H9 (cell line): ENCODE results near the gene SNED1. TPM values are rescaled to one million over a fixed set of nuclear protein-coding genes. Genes with fewer than 3 reads are reported as not detected.

ENCODE experiments used
- DNase-seq: peaks from one replicate; pipeline ENCODE4 v3.0.0-alpha.2; 2017
- H2AFZ ChIP-seq: one replicate; pipeline ENCODE4 v1.6.1; 2013; ENCODE audit warnings: mild to moderate bottlenecking, low read length, control low read depth, moderate library complexity
- H2AK5ac ChIP-seq: 2 replicates; pipeline ENCODE4 v1.6.1; 2013; ENCODE audit warnings: low read length, control low read depth, mixed read lengths; ENCODE audit not compliant: insufficient read length
- H2BK120ac ChIP-seq: one replicate; pipeline ENCODE4 v1.6.1; 2013; ENCODE audit warnings: low read depth, mild to moderate bottlenecking, low read length, control low read depth, inconsistent platforms; ENCODE audit not compliant: poor library complexity, severe bottlenecking
- H2BK12ac ChIP-seq: 2 replicates; pipeline ENCODE4 v1.6.1; 2013; ENCODE audit warnings: low read length, control low read depth, mixed read lengths, low read depth; ENCODE audit not compliant: insufficient read length
- H2BK15ac ChIP-seq: 2 replicates; pipeline ENCODE4 v1.6.1; 2013; ENCODE audit warnings: low read depth, low read length, control low read depth
- H2BK20ac ChIP-seq: one replicate; pipeline ENCODE4 v1.6.1; 2013; ENCODE audit warnings: low read depth, mild to moderate bottlenecking, low read length, control low read depth, inconsistent platforms; ENCODE audit not compliant: poor library complexity, severe bottlenecking
- H2BK5ac ChIP-seq: 2 replicates; pipeline ENCODE4 v1.6.1; 2013; ENCODE audit warnings: low read length, control low read depth, mixed read lengths; ENCODE audit not compliant: insufficient read length
- H3K14ac ChIP-seq: 2 replicates; pipeline ENCODE4 v1.6.1; 2013; ENCODE audit warnings: low read length, control low read depth; ENCODE audit not compliant: insufficient read depth
- H3K18ac ChIP-seq: 2 replicates; pipeline ENCODE4 v1.6.1; 2013; ENCODE audit warnings: low read depth, mild to moderate bottlenecking, mixed read lengths, low read length, control low read depth; ENCODE audit not compliant: insufficient read length
- H3K23ac ChIP-seq: 2 replicates; pipeline ENCODE4 v1.6.1; 2013; ENCODE audit warnings: low read length, control low read depth, mixed read lengths, low read depth; ENCODE audit not compliant: insufficient read length
- H3K23me2 ChIP-seq: 2 replicates; pipeline ENCODE4 v1.6.1; 2013; ENCODE audit warnings: low read depth, mild to moderate bottlenecking, mixed read lengths, low read length, control low read depth; ENCODE audit not compliant: insufficient read length, poor library complexity, severe bottlenecking
- H3K27ac ChIP-seq: 2 replicates; pipeline ENCODE4 v1.5.1; 2013; ENCODE audit warnings: low read length, control low read depth, mixed read lengths, low read depth; ENCODE audit not compliant: insufficient read length
- H3K27me3 ChIP-seq: 2 replicates; pipeline ENCODE4 v1.6.1; 2013; ENCODE audit warnings: low read length, control low read depth, inconsistent platforms; ENCODE audit not compliant: insufficient read depth
- H3K4ac ChIP-seq: 2 replicates; pipeline ENCODE4 v1.6.1; 2013; ENCODE audit warnings: low read depth, mild to moderate bottlenecking, control low read depth, inconsistent platforms, low read length, moderate library complexity
- H3K4me1 ChIP-seq: 2 replicates; pipeline ENCODE4 v1.6.1; 2013; ENCODE audit warnings: low read length, control low read depth, inconsistent platforms; ENCODE audit not compliant: insufficient read depth
- H3K4me2 ChIP-seq: 2 replicates; pipeline ENCODE4 v1.6.1; 2013; ENCODE audit warnings: low read length, control low read depth, mixed read lengths; ENCODE audit not compliant: insufficient read length, insufficient read depth
- H3K56ac ChIP-seq: 2 replicates; pipeline ENCODE4 v1.6.1; 2013; ENCODE audit warnings: low read depth, mild to moderate bottlenecking, mixed read lengths, low read length, control low read depth; ENCODE audit not compliant: insufficient read length
- H3K79me1 ChIP-seq: 2 replicates; pipeline ENCODE4 v1.6.1; 2013; ENCODE audit warnings: low read depth, mild to moderate bottlenecking, moderate library complexity, low read length, control low read depth, inconsistent platforms; ENCODE audit not compliant: insufficient read depth, poor library complexity, severe bottlenecking
- H3K79me2 ChIP-seq: 2 replicates; pipeline ENCODE4 v1.6.1; 2013; ENCODE audit warnings: low read length, control low read depth, inconsistent platforms; ENCODE audit not compliant: insufficient read depth
- H3K9ac ChIP-seq: 2 replicates; pipeline ENCODE4 v1.6.1; 2013; ENCODE audit warnings: low read length, control low read depth, mixed read lengths; ENCODE audit not compliant: insufficient read length; ENCODE audit errors: extremely low read depth
- H3K9me3 ChIP-seq: one replicate; pipeline ENCODE4 v1.6.1; 2013; ENCODE audit warnings: low read depth, low read length, inconsistent platforms; ENCODE audit not compliant: control insufficient read depth
- H3T11ph ChIP-seq: one replicate; pipeline ENCODE4 v1.6.1; 2013; ENCODE audit warnings: mild to moderate bottlenecking, low read length, control low read depth, inconsistent platforms
- H4K20me1 ChIP-seq: one replicate; pipeline ENCODE4 v1.6.1; 2013; ENCODE audit not compliant: control insufficient read depth, insufficient read length, insufficient read depth
- H4K5ac ChIP-seq: 2 replicates; pipeline ENCODE4 v1.6.1; 2013; ENCODE audit warnings: low read depth, mild to moderate bottlenecking, mixed read lengths, low read length, control low read depth; ENCODE audit not compliant: insufficient read length
- H4K8ac ChIP-seq: replicated peaks from 2 replicates; pipeline ENCODE4 v1.6.1; 2013; ENCODE audit warnings: low read length, control low read depth, mixed read lengths, low read depth; ENCODE audit not compliant: insufficient read length
- H4K91ac ChIP-seq: 2 replicates; pipeline ENCODE4 v1.6.1; 2013; ENCODE audit warnings: low read depth, mild to moderate bottlenecking, moderate library complexity, mixed read lengths, low read length, control low read depth; ENCODE audit not compliant: insufficient read length
- H3K27ac Mint-ChIP-seq, 3 experiments: 2 replicates in 2 of 3; 3 replicates in 1 of 3; pipeline ENCODE4 v1.8.0; 2020 to 2021; ENCODE audit warnings: mixed read lengths in 3 of 3, mild to moderate bottlenecking in 1 of 3, moderate library complexity in 1 of 3
- H3K27me3 Mint-ChIP-seq: 2 replicates; pipeline ENCODE4 v1.8.0; 2021; ENCODE audit warnings: low read depth, mild to moderate bottlenecking, moderate library complexity, mixed read lengths
- H3K36me3 Mint-ChIP-seq, 3 experiments: 2 replicates in 2 of 3; 3 replicates in 1 of 3; pipeline ENCODE4 v1.8.0; 2020 to 2021; ENCODE audit warnings: low read depth in 3 of 3, mixed read lengths in 3 of 3; ENCODE audit not compliant: insufficient read depth in 1 of 3
- H3K4me1 Mint-ChIP-seq, 2 experiments: 2 replicates each; pipeline ENCODE4 v1.8.0; 2020; ENCODE audit warnings: mixed read lengths in 2 of 2
- H3K4me3 Mint-ChIP-seq, 2 experiments: 2 replicates in 1 of 2; 3 replicates in 1 of 2; pipeline ENCODE4 v1.8.0; 2020 to 2021; ENCODE audit warnings: mild to moderate bottlenecking in 2 of 2, mixed read lengths in 2 of 2, moderate library complexity in 1 of 2
- H3K9me3 Mint-ChIP-seq, 2 experiments: 2 replicates in 1 of 2; 3 replicates in 1 of 2; pipeline ENCODE4 v1.8.0; 2020; ENCODE audit warnings: mild to moderate bottlenecking in 2 of 2, mixed read lengths in 2 of 2, moderate library complexity in 1 of 2
- WGBS: extraction: QIAGEN DNeasy Blood & Tissue Kit; methylation state at CpG from one replicate; pipeline ENCODE4 v1.1.7; 2013; ENCODE audit warnings: missing lambda C conversion rate, low lambda C conversion rate, mixed read lengths; ENCODE audit not compliant: insufficient read length; ENCODE audit errors: extremely low coverage; 5-methylcytosine and 5-hydroxymethylcytosine counted together
- total RNA-seq: library from RNA; stranded (reverse); gene quantifications from 2 replicates; pipeline ENCODE4 v1.2.1, GENCODE V29; 2021
- TF ChIP-seq, protein P1 (sequence below): fragments of 200-600 bp; sonication (generic); conservative IDR thresholded peaks from 3 replicates; pipeline ENCODE4 v1.8.0; 2021; ENCODE audit warnings: antibody characterized with exemption, mild to moderate bottlenecking

The SNED1 gene
- total RNA-seq, 1 experiment from 2014 or later = 2.5 TPM

GRCh38 chr2:241111440-241111805 lies 113.0 kb downstream of the SNED1 start:
- Mint-ChIP-seq H3K36me3 (peaks cover 3 to 48% (median 37%) of the 10 kb centered on the region in 3 experiments; a peak in 6 of 7 replicates), H3K4me3 (no peak overlapping the region), H3K9me3 (no peaks in the 10 kb centered on the region), H3K27me3 (no peaks in the 10 kb centered on the region), H3K27ac (no peak overlapping the region; a peak in 1 of 7 replicates), H3K4me1 (no peaks in the 10 kb centered on the region)
- Histone ChIP-seq H3K27ac (no peak overlapping the region), H2BK12ac (no peak overlapping the region), H3K4me1 (no peaks in the 10 kb centered on the region), H3K79me1 (no peaks in the 10 kb centered on the region), H4K20me1 (no peaks in the 10 kb centered on the region), H4K5ac (no peak overlapping the region), H3K79me2 (no peaks in the 10 kb centered on the region), H3K4ac (no peak overlapping the region), H3K23me2 (no peaks in the 10 kb centered on the region), H3K9ac (no peak overlapping the region), H2BK20ac (no peak overlapping the region), H3K4me2 (no peak overlapping the region), H4K91ac (no peak overlapping the region), H2BK120ac (no peak overlapping the region), H3K14ac (no peak overlapping the region), H2BK15ac (no peak overlapping the region), H2AK5ac (no peak overlapping the region), H3K23ac (no peak overlapping the region), H3K9me3 (no peaks in the 10 kb centered on the region), H2BK5ac (no peak overlapping the region), H3K27me3 (no peaks in the 10 kb centered on the region), H4K8ac (no peak overlapping the region), H2AFZ (no peak overlapping the region), H3T11ph (no peak overlapping the region), H3K18ac (no peak overlapping the region), H3K56ac (no peak overlapping the region)
- WGBS = no CpG with 5 or more reads among the region's 9 CpGs
- TF ChIP-seq, protein P1, sequence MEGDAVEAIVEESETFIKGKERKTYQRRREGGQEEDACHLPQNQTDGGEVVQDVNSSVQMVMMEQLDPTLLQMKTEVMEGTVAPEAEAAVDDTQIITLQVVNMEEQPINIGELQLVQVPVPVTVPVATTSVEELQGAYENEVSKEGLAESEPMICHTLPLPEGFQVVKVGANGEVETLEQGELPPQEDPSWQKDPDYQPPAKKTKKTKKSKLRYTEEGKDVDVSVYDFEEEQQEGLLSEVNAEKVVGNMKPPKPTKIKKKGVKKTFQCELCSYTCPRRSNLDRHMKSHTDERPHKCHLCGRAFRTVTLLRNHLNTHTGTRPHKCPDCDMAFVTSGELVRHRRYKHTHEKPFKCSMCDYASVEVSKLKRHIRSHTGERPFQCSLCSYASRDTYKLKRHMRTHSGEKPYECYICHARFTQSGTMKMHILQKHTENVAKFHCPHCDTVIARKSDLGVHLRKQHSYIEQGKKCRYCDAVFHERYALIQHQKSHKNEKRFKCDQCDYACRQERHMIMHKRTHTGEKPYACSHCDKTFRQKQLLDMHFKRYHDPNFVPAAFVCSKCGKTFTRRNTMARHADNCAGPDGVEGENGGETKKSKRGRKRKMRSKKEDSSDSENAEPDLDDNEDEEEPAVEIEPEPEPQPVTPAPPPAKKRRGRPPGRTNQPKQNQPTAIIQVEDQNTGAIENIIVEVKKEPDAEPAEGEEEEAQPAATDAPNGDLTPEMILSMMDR = no peak
- DNase-seq = no peak
